ENCODE results near the gene HDGFL3.

- TF ChIP-seq, protein P1, sequence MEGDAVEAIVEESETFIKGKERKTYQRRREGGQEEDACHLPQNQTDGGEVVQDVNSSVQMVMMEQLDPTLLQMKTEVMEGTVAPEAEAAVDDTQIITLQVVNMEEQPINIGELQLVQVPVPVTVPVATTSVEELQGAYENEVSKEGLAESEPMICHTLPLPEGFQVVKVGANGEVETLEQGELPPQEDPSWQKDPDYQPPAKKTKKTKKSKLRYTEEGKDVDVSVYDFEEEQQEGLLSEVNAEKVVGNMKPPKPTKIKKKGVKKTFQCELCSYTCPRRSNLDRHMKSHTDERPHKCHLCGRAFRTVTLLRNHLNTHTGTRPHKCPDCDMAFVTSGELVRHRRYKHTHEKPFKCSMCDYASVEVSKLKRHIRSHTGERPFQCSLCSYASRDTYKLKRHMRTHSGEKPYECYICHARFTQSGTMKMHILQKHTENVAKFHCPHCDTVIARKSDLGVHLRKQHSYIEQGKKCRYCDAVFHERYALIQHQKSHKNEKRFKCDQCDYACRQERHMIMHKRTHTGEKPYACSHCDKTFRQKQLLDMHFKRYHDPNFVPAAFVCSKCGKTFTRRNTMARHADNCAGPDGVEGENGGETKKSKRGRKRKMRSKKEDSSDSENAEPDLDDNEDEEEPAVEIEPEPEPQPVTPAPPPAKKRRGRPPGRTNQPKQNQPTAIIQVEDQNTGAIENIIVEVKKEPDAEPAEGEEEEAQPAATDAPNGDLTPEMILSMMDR (conservative IDR thresholded peaks at IDR 0.05 in 1 of 2, IDR thresholded peaks at IDR 0.05 in 1 of 2; ENCODE audit: low read depth in 1 of 2, low read length in 2 of 2): no peak
- no peak for TF ChIP-seq EZH2 (IDR thresholded peaks at IDR 0.05; ENCODE audit: low read length, missing control alignments)
Observed at GRCh38 chr15:83108266-83109219, 99.1 kb downstream of the HDGFL3 start.

Measured in fibroblast of lung (primary cell).